HG03064 (cell line): ENCODE data around the gene COPE.
"Not testable (repeated sequence)": the region's sequence is repeated elsewhere in the genome, so short reads cannot be mapped to it uniquely, and the experiment has no call there.

Experiments
- ATAC-seq: cut with Tn5 transposase; IDR thresholded peaks from one replicate; pipeline ENCODE4 v1.9.1; 2021; ENCODE audit warnings: low read depth; ENCODE audit not compliant: unreplicated experiment

COPE gene

DNA sequence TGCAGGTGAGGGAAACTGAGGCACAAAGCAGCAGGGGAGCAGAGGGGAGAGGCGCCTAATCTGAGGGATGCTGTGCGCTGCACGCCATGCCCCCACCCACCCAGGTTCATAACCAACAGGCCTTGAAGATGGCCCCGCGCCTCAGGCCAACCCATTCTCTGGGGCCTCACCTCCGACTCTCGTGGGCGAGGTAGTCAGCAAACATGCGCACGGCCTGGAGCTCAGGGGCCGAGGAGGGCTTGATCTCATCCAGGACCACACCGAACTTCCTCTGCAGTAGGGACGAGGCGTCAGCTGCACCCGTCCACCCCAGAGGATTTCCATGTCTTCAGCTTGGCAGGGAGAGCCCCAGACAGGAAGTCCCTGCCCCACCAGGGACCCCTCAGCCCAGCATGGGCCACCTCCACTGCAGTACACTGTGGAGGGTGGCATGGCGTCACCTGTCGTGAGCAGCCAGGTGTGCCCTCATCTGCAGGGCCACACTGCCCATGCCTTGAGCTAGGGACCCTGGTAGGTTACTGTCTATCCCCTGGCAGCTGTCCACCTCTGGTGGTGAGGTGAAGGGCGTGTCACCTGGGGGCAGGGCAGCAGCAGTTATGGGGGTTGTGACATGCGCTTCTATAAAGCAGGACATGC lies 8.3 kb downstream of the COPE start:
- ATAC-seq: no peak

DNA sequence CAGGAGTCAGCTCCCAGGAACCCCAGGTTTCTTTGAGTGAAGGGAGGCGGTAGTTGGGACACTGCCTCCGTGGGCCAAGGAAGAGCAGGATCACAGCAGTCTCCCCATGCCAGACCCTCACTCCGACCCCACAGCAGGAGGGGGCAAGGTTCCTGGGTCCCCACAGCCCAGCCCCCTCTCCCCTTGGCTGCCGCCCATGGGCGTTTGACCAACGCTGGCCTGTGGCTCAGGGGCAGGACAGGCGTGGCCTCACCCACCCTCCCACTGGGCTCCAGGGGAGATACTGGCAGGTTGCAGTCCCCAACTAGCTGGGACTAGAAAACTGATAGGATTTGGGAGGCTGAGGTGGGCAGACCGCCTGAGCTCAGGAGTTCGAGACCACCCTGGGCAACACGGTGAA lies 9.2 kb downstream of the COPE start:
- ATAC-seq: no peak

DNA sequence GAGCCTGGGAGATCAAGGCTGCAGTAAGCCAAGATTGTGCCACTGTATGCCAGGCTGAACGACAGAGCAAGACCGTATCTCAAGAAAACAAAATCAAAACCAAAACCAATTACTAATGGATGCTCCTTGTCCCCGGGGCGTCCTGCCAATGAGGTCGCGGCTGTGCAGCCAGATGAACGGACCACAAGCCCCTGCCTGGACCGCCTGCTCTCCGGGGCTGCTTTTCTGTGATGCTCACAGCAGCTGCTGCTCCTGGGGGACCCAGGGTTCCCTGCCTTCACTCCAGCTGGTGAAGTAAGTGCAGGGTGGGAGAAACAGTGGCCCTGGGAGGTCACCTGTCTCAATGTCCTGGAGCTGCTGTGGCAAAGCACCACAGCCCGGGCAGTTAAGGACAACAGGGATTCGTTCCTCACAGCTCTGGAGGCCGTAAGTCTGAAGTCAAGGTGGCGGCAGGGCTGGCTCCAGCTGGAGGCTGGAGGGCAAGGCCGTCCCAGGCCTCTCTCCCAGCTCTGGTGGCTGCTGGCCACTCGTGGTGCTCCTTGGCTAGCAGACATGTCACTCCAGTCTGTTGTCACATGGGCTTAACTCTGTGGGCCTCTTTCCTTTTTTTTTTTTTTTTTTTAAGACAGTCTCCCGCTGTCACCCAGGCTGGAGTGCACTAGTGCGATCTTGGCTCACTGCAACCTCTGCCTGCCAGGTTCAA lies 10.1 kb downstream of the COPE start:
- no peak for ATAC-seq

DNA sequence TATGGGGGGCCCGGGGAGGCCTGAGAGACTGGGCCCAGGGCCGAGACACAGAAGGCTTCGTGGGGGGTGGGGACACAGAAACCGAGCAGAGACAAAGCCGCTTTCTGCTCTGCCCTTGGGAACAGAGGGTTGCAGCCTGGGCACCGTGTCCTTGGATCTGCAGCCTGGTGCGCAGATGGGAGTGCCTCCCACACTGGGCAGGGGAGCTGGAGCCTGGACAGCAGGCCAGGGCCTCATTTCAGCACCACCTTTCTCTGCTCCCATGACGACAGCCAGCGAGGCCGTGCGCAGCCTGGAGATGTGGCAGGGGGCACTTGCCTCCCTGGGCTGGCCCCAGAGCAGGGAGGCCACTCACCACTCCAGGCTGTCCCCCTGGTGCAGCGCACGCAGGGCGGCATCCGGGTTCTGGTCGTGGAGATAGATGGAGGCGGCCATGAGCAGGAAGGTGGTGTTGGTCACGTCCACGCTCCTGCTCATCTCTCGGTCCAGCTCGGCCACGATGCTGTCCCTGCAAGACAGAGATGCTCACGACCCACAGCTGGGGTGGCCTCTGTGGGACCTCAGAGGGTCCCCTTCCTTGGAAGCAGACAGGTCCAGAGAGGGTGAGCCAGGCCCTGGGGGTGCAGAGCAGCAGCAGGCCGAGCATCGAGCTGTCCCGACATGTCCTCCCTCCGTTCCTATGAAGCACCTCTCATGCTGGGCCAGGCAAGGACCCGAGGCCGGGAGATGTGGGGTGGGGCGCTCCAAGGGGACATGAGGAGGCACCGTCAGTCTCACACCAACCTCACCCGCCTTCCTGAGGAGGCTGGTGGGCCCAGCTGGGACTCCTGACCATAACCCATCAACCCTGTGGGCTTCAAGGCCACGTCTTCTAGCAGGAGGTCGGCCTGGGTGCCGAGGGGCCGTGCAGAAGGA lies 12.3 kb downstream of the COPE start:
- ATAC-seq: no peak

DNA sequence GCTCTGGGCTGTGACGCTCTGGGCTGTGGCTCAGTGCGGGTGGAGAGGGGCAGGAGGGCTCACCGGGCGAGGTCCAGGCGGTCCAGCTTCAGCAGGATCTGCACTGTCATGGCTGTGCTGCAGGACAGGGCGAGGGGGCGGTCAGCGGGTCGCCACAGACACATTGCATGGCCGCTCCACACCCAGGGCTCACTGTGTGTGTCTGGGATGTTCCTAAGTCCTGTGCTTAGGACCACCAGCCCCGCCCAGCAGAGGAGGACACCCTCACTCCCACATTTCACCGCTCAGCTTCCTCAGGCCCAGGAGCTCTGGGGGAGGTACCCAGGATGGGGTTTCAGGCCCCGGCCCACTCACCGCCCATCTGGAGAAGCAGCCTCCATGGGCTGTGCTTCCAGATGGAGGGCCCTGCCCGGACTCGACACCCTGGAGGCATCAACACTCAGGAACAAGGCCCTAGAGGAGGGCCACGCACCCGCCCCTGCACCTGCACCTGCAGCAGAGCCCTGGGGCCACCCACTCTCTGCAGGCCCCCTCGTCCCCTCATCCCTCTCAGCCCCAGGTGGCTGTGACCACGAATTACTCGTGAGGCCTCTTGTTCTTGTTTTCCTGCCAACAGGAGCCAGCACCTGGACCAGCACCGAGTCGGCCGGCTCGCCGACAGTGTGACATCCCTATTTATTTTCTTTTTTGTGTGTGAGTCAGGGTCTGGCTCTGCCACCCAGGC lies 13.5 kb downstream of the COPE start:
- ATAC-seq: no peak

DNA sequence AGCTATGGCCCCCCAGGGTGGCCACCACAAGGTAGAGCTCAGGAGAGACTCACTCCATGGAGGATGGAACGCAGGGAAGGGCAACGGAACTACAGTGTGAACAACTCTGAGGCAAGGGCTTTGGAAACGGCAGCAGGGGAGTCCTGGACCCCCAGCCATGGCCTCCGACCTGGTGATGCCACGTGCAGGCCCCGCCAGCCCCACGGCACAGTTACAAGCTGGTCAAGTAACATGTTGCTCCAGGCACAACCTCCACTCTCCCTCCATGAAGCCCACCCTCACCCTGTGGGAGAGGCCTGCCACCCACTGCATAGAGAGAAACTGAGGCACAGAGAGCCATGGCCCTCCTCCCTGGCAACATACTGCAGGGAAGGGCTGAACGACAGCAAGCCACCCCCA lies 14.1 kb downstream of the COPE start:
- ATAC-seq: no peak

DNA sequence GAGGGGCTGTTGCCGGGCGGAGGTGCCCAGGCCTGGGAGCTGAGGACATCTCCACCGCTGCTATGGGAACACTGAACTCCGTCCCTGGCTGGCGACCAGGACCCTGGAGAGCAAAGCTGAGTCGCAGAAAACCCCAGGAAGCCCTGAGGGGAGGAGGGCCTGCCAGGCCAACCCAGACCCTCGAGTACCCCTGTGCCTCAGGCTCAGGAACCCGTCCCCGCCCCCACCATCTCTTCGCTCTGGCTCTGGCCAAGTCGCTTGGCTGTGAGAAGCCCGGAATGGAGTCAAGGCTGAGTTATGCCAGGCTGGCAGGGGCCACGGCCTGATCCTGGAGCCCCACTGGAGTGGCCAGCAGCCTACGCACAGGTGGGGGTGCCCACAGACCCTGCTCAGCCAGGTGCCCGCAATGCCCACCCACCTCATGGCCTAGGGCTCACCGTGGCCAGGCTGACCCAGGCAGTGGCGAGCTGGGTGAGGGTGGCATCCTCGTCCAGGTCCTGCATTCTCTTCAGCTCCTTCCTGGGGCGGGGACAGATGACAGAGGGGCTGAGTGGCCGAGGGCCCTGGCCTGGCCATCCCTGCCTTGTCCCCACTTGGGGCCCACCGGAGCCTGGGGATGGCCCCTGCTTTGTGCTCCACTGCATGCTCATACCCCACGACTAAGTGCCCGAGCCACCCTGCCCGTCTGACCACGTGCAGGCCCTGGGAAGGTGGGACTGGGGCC lies 14.7 kb downstream of the COPE start:
- no peak for ATAC-seq

DNA sequence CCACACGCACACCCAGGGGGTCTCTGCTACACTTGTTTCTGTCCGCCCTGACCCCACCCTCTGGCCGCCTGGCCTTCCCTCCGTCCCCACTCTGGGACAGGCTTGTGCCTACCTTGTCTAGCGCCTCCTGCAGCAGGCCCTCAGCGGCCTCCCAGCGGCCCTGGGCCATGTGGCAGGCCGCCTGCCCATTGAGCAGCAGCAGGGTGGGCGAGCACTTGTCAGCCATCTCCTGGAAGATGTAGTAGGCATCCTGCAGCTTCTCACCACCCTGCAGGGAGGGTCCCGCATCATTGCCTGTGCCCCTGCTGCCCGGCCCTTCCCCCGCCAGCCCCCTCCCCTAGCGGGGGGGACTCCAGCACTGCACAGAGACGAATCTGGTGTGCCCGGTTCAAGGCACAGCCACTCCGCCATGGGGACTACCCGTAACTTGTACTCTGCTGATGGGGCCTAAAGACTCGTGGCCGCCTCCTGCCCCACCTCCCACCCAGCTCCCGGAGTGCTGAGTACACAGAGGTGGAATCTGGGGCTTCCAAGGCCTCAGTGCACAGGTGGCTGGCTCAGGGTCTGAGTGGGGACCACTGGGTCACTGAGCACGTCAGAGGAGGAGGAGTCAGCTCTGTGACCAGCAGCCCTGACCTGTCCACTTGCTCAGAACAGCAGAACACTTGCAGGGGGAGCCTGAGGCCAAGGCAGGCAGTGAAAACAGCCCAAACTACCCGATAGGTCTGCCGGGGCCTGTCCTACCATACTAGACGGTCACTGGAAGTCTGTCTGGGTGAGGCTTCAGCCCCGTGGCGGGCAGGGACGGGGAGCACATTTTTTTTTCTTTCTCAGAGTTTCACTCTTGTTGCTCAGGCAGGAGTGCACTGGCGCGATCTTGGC lies 15.8 kb downstream of the COPE start:
- no peak for ATAC-seq

DNA sequence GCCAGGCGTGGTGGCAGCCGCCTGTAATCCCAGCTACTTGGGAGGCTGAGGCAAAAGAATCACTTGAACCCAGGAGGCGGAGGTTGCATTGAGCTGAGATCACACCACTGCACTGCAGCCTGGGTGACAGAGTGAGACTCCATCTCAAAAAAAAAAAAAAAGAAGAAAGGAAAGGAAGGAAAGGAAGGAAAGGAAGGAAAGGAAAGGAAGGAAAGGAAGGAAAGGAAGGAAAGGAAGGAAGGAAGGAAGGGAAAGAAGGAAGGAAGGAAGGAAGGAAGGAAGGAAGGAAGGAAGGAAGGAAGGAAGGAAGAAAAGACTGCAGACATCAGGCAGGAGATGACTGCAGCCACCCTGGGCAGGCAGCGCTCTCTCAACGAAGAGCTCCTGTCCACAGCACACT lies 16.7 kb downstream of the COPE start:
- not testable (repeated sequence) for ATAC-seq

DNA sequence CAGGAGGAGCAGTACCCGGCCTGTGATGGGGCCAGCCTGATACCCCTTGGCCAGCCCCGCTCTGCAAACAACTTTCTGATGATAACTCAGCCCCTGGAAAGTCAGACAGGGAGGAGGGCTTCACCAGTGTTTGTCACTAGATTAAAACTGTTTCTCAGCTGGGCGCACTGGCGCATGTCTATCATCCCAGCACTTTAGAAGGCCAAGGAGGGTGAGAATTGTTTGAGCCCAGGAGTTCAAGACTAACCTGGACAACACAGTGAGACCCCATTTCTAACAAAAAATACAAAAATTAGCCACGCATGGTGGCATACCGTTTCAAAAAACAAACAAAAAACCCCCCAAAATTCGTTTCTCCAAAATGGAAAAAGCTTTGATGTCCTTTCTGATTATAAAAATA lies 17.7 kb downstream of the COPE start:
- no peak for ATAC-seq

DNA sequence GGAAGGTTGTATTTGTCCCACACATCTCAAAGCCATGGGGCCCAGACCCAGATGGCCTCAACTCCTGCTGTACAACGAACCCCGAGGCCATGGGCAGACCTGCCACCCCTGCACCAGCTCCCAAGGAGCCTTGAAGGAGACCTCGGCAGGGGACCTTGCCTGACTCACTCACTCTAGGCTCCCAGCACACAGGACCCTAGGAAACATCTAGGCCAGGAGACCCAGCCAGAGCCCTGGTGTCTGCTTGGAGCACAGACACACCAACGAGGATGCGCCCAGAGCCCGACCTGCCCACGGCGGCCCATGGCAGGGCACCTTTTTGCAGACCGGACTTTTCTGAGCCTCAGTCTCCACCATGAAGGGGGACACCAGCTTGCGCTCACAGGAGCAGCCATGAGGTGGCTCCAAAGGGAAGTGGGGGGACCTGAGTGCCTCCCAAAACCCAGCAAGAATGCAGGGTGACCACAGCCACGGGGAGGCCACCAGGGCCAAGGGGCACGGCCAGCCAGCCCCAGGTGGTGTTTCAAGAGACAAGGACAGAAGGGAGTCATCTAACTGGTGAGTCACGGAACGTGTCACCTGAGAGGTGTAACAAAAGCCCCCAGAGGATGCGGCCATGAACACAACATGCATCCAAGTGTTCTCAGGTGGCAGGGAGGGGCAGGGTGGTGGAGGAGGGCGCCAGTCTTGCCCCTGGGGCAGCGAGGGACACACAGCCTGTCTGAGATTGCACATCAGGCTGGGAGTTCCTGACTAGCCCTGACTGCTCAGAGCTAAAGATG lies 18.3 kb downstream of the COPE start:
- ATAC-seq: no peak

DNA sequence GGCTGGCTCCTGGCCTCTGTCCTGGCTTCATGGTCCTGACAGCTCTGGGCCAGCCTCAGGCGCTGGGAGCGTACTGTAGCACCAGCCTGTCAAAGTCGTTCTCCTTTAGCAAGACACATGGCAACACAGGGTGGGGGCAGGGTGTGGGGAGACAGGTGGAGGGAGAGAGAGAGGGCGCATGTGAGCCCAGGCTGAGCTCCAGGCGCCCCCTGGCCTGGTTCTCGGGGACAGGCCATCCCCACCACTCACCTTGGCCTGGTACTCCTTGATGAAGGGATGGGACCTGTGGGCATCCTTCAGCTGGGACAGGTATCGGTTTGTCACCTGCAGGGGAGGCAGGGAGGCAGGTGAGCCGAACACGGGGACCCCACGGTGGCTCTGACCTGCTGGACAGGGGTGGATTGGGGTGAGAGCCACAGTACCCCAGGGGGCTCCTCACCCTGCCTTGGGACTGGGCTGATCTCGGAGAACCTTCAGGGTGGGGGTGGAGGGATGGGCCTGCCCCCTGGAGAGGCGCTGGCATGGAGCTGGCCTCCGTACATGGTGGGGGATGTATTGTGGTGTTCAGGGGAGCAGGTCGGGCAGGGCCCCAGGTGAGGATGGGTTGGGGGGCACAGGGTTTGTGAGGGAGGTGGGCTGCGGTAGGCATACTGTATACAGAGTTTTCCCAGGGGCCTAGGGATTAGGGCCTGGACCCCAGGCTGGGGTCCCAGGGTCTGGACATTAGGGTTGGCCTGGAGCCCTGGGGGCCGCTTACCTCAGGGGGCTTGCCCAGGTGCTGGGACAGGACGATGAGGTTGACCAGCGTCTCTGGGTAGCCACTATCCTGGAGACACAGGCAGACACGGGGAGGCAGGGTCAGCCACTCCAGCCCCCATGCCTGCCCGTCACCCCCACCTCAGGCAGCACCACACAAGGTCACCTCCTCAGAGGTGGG lies 19.3 kb downstream of the COPE start:
- no peak for ATAC-seq

DNA sequence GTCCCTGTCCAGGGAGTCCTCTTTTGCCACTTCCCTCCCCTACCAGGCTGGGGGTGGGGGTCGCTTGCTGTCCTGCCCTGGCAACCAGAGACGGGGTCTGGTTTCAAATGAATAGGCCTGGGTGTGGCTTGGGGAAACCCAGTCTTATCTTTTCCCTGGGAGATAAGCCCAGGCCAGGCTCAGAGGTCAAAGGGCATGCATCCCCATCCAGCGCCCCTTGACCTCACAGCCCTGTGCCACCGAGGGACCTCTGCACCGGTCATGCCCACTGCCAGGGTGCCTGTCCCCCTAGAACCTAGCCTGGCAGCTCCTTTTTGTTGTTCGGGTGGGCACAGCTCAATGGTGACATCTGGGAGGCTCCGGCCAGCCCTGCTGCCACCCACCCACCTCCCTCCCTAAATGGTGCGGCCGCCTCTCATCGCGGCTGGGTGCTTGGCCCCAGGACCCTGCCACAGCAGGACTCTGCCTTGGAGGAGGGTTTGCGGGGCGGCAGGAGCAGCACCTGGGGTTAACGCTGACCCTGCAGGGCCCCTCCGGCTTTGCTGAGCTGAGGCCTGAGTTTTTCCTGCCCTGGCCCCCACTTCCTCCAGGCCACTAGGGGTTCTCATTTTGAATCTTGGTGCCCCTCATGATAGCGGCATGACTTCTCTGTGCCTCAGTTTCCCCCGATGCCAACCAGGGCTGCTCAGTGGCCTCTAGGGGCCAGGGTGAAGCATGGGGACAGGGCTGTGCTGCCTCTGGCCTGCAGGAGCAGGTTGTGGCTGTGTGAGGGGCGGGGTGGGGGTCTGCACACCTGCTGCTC lies 20.4 kb downstream of the COPE start:
- no peak for ATAC-seq

DNA sequence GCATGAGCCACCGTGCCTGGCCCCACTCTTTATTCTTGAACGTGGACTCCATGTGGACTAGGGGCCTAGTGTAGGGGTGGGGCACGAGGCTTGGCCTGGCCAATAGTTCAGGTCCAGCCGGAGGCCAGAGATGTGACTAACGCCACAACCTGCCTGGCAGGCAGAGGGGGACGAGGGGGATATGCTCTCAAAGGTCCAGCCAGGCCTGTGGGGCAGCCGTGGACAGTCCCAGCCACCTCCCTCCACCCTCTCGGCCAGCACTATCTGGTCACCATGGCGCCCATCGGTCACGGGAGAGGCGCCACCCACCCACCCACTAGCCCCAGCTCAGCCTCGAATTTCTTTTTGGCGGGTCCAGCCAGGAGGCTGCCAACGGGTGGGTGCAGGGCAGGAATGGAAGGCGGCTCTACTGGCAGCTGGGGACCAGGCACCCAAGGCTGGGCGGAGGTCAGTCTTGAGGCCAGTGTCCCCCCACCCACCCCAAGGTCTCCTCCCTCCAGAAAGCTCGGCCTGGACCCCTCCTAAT lies 21.0 kb downstream of the COPE start:
- no peak for ATAC-seq

DNA sequence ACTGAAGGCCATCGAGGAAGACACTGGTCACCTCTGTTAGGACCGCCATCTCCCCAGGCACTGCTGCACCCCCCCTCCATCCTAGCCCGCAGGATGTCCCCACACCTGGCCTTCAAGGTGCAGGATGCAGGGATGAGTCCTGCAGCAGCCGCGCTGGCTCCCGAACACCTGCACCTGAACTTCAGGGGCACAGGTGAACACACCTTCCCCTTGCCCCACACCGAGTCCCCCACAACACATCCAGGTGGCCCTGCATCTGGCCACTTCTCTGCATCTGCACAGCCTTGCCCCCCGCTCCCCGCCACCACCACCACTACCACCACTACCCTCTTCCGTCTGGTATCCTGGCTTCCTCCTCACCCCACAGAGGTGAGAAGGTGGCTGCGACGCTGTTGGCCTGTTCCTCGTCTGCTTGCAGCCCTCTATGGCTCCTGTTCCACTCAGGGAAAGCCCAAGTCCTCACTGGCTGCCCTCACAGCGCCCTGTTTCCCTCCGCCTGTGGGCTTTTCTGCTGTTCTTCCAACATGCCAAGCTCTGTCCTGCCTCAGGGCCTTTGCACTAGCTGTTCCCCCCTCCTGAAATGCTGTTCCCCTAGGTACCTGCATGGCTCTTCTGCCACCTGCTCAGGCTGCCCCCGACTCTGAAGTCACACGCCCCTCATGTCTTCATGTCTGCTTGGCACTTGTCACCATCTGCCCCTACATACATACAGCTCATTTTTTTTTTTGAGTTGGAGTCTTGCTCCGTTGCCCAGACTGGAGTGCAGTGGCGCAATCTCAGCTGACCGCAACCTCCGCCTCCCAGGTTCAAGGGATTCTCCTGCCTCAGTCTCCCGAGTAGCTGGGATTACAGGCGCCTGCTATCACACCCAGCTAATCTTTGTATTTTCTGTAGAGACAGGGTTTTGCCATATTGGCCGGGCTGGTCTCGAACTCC lies 21.8 kb downstream of the COPE start:
- ATAC-seq: no peak
